ENCODE data around the gene TAF3. TPM values are rescaled to one million over a fixed set of nuclear protein-coding genes. Genes with fewer than 3 reads are reported as not detected.
"Not testable (repeated sequence)": the region's sequence is repeated elsewhere in the genome, so short reads cannot be mapped to it uniquely, and the experiment has no call there.

The TAF3 gene
- total RNA-seq, 1 donor from 2014 or later, result 6.2 TPM

DNA sequence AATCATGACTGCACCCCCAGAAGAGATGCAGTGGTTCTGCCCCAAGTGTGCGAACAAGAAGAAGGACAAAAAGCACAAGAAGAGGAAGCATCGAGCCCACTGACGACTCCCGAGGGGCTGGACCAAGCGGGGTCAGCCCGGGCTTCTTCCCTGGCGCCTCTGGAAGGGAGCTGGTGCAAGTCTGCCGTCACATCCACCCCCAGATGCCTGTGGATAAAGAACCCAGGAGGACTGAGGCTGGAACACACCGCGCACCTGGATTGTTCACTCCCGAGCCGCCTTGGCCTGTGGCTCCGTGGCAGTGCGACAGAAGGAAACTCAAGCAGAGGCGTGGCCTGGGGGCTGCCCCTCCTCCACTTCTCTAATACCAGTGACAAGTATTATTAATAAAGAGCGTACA lies 196.3 kb downstream of the TAF3 start:
- TF ChIP-seq, protein P1, sequence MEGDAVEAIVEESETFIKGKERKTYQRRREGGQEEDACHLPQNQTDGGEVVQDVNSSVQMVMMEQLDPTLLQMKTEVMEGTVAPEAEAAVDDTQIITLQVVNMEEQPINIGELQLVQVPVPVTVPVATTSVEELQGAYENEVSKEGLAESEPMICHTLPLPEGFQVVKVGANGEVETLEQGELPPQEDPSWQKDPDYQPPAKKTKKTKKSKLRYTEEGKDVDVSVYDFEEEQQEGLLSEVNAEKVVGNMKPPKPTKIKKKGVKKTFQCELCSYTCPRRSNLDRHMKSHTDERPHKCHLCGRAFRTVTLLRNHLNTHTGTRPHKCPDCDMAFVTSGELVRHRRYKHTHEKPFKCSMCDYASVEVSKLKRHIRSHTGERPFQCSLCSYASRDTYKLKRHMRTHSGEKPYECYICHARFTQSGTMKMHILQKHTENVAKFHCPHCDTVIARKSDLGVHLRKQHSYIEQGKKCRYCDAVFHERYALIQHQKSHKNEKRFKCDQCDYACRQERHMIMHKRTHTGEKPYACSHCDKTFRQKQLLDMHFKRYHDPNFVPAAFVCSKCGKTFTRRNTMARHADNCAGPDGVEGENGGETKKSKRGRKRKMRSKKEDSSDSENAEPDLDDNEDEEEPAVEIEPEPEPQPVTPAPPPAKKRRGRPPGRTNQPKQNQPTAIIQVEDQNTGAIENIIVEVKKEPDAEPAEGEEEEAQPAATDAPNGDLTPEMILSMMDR (IDR thresholded peaks at IDR 0.05), result no peak
- no peak overlapping the region for H3K27ac Mint-ChIP-seq (ENCODE audit: unreplicated experiment)
- H3K9me3 Mint-ChIP-seq (ENCODE audit: low read depth), result no peaks in the 10 kb centered on the region
- no peak for DNase-seq (ENCODE audit: low spot score)
- H3K4me3 Mint-ChIP-seq (ENCODE audit: unreplicated experiment), result no peak overlapping the region
- H3K27me3 Mint-ChIP-seq (ENCODE audit: low read depth), result no peaks in the 10 kb centered on the region
- peaks cover 12% of the 10 kb centered on the region for H3K36me3 Mint-ChIP-seq (ENCODE audit: low read depth)
- peaks cover 16% of the 10 kb centered on the region for H3K4me1 Mint-ChIP-seq (ENCODE audit: low read depth)

DNA sequence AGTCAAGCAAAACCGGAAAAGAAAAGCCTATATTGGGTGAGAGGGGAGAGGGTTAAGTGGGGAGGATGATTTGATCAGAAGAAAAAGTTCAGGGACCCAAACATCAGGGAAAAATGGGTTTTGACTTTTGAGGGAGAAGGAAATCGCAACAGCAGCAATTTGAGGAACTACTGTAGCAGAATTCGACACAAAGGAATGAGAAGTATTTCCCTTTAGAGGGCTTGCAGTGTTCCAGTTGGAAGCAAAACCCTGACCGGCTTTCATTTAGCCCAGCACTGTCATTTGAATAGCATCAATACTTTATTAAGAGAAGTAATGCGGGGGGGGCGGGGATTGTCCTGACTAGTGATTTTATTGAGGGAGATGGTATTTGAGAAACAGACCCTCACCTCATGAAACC lies 199.0 kb downstream of the TAF3 start:
- TF ChIP-seq, protein P1 (IDR thresholded peaks at IDR 0.05), result no peak
- peaks cover 8% of the 10 kb centered on the region for H3K36me3 Mint-ChIP-seq (ENCODE audit: low read depth)
- H3K4me1 Mint-ChIP-seq (ENCODE audit: low read depth), result peaks cover 16% of the 10 kb centered on the region
- H3K4me3 Mint-ChIP-seq (ENCODE audit: unreplicated experiment), result peak overlapping the region; percentile 11
- peaks cover 3% of the 10 kb centered on the region for H3K27me3 Mint-ChIP-seq (ENCODE audit: low read depth)
- H3K27ac Mint-ChIP-seq (ENCODE audit: unreplicated experiment), result peak overlapping the region; percentile 75
- DNase-seq (ENCODE audit: low spot score), result no peak
- no peaks in the 10 kb centered on the region for H3K9me3 Mint-ChIP-seq (ENCODE audit: low read depth)

DNA sequence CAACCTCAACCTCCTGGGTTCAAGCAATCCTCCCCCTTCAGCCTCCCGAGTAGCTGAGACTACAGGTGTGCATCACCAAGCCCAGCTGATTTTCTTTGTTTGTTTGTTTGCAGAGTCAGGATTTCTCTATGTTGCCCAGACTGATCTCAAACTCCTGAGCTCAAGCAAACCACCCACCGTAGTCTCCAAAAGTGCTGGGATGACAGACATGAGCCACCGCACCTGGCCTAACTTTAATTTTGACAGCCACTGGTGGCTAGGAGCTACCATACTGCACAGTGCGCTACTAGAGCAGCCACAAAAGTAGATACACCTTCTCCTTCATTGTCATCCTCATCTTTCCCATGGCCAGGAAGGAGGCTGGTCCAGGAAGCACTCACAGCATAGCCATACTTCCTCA lies 205.0 kb downstream of the TAF3 start:
- Mint-ChIP-seq H3K36me3 (ENCODE audit: low read depth) (no peaks in the 10 kb centered on the region), H3K27ac (ENCODE audit: unreplicated experiment) (no peak overlapping the region), H3K4me1 (ENCODE audit: low read depth) (no peaks in the 10 kb centered on the region), H3K27me3 (ENCODE audit: low read depth) (peaks cover 31% of the 10 kb centered on the region), H3K4me3 (ENCODE audit: unreplicated experiment) (no peak overlapping the region), H3K9me3 (ENCODE audit: low read depth) (no peaks in the 10 kb centered on the region)
- TF ChIP-seq, protein P1 (IDR thresholded peaks at IDR 0.05), result no peak
- no peak for DNase-seq (ENCODE audit: low spot score)

DNA sequence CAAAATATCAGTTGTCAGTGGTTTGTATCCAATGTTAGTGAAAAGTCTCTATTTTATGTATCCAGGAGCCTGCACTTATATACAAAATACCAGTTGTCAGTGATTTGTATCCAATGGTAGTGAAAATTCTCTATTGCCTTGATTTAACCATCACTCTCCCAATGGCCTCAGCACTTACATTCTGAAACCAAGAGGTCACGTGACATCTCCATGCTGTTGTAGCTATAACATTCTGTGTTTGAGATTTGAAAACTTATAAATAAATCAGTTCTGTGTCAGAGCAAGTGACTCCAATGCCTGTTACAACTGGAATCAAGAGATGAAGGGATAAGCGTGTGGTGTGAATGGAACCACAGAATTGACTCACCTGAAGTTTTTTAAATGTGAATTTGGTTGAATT lies 205.5 kb downstream of the TAF3 start:
- Mint-ChIP-seq H3K4me1 (ENCODE audit: low read depth) (no peaks in the 10 kb centered on the region), H3K4me3 (ENCODE audit: unreplicated experiment) (no peak overlapping the region), H3K9me3 (ENCODE audit: low read depth) (no peaks in the 10 kb centered on the region), H3K27ac (ENCODE audit: unreplicated experiment) (no peak overlapping the region), H3K27me3 (ENCODE audit: low read depth) (peaks cover 31% of the 10 kb centered on the region), H3K36me3 (ENCODE audit: low read depth) (no peaks in the 10 kb centered on the region)
- TF ChIP-seq, protein P1 (IDR thresholded peaks at IDR 0.05), result no peak
- DNase-seq (ENCODE audit: low spot score), result no peak

DNA sequence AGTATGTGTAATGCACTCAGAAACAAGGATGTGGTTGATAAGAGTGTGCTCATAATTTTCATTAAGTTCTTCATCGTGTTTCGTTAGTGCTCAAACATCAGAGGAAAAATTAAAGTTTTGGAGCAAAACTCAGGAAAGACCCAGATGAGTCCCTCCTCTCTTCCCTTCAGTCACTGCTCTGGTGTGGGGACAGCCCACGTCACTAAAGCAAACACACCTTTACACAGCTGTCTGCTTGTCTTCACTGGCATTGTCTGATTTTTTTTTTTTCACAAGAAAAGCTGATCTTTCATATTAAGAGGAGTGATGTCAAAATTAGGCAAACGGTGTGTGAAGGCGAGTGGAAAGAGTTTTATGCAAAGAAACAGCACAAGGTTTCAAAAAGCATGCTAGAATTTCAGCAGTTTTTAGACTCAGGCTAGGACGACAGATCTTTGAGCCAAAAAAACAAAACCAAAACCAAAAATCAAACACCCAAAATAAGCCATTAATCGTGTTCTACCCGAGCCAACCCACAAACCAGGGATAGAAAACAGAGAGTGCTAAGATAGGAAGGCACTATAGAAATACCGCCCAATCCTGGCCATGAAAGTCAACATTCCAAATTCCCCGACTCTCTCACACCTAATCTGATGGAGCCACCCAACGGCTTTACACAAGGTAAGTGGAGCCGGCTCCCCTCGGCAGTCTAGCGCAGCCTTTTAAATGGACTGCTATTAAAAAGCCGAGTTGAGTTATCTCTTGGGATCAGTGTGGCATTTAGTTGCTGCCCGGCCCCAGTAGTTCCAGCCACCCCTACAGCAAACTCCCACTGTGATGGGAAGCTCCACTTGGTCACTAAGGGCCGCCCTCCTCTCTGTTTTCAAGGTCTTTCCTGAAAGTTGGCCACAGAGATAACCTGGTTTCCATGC lies 208.3 kb downstream of the TAF3 start:
- no peak overlapping the region for H3K4me3 Mint-ChIP-seq (ENCODE audit: unreplicated experiment)
- TF ChIP-seq, protein P1 (IDR thresholded peaks at IDR 0.05), result no peak
- H3K27me3 Mint-ChIP-seq (ENCODE audit: low read depth), result peaks cover 40% of the 10 kb centered on the region
- DNase-seq (ENCODE audit: low spot score), result no peak
- no peaks in the 10 kb centered on the region for H3K9me3 Mint-ChIP-seq (ENCODE audit: low read depth)
- H3K36me3 Mint-ChIP-seq (ENCODE audit: low read depth), result no peaks in the 10 kb centered on the region
- H3K27ac Mint-ChIP-seq (ENCODE audit: unreplicated experiment), result no peak overlapping the region
- H3K4me1 Mint-ChIP-seq (ENCODE audit: low read depth), result no peaks in the 10 kb centered on the region

DNA sequence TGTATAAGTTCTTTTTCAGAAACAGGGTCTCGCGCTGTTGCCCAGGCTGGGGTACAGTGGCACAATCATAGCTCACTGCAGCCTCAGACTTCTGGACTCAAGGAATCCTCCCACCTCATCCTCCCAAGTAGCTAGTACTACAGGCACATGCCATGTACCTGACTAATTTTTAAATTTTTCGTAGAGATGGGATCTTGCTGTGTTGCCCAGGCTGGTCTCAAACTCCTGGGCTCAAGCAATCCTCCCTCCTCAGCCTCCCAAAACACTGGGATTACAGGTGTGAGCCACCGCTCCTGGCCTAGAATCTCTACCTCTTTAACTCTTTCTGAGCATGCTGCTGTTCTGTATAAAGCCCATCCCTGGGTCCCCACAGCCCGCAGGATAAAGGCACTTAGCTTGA lies 212.9 kb downstream of the TAF3 start:
- H3K27ac Mint-ChIP-seq (ENCODE audit: unreplicated experiment); H3K4me3 Mint-ChIP-seq (ENCODE audit: unreplicated experiment); H3K4me1 Mint-ChIP-seq (ENCODE audit: low read depth); DNase-seq (ENCODE audit: low spot score); H3K36me3 Mint-ChIP-seq (ENCODE audit: low read depth); H3K9me3 Mint-ChIP-seq (ENCODE audit: low read depth): not testable (repeated sequence)
- H3K27me3 Mint-ChIP-seq (ENCODE audit: low read depth), result peaks cover 50% of the 10 kb centered on the region

All from chondrocyte (in vitro differentiated cells).